ENCODE measurements around the gene CELF4. TPM values are rescaled to one million over a fixed set of nuclear protein-coding genes. Genes with fewer than 3 reads are reported as not detected.

CELF4 gene
- total RNA-seq, 1 experiment from 2014 or later, result not detected

DNA sequence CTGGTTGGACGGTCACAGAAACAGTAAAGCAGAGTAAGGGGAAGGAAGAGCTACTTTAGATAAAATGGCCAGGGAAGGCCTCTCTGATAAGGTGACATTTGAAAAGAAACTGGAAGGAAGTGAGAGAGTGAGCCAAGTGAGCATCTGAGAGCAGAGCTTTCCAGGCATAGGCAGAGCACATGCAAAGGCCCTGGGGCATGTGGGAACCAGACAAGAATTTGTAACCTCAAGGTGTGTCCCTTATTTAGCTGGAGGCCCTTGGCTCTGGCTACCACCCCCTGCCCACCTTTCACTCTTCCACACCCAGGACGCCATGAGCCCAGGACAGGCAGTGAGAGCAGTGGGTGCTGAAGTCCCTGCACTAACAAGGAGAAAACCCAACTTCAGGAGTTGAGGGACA lies 116.0 kb downstream of the CELF4 start:
- DNase-seq (ENCODE audit: low read depth, low spot score), result no peak
- H3K27me3 ChIP-seq (ENCODE audit: control insufficient read depth, insufficient read depth, low read length), result no peaks in the 10 kb centered on the region; the same call in 1 of the 2 replicates
- H3K9me3 ChIP-seq (ENCODE audit: control insufficient read depth, insufficient read depth, low read depth, low read length), result no peaks in the 10 kb centered on the region
- H3K4me3 ChIP-seq (ENCODE audit: low read depth in 2 of 2, low read length in 2 of 2), result no peak overlapping the region
- no TSS peak for BruUV-seq (replicated peaks)
- ChIA-PET CTCF (no interaction called here), POLR2A (no interaction called here)
- no peak overlapping the region for H3K27ac ChIP-seq (ENCODE audit: low read length)
- no peak for ATAC-seq
- no peak for TF ChIP-seq TCF7L2 (IDR thresholded peaks at IDR 0.05; ENCODE audit: low read depth, low read length)
- TF ChIP-seq, protein P1, sequence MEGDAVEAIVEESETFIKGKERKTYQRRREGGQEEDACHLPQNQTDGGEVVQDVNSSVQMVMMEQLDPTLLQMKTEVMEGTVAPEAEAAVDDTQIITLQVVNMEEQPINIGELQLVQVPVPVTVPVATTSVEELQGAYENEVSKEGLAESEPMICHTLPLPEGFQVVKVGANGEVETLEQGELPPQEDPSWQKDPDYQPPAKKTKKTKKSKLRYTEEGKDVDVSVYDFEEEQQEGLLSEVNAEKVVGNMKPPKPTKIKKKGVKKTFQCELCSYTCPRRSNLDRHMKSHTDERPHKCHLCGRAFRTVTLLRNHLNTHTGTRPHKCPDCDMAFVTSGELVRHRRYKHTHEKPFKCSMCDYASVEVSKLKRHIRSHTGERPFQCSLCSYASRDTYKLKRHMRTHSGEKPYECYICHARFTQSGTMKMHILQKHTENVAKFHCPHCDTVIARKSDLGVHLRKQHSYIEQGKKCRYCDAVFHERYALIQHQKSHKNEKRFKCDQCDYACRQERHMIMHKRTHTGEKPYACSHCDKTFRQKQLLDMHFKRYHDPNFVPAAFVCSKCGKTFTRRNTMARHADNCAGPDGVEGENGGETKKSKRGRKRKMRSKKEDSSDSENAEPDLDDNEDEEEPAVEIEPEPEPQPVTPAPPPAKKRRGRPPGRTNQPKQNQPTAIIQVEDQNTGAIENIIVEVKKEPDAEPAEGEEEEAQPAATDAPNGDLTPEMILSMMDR (IDR thresholded peaks at IDR 0.05), result no peak
- TF ChIP-seq, protein P2, sequence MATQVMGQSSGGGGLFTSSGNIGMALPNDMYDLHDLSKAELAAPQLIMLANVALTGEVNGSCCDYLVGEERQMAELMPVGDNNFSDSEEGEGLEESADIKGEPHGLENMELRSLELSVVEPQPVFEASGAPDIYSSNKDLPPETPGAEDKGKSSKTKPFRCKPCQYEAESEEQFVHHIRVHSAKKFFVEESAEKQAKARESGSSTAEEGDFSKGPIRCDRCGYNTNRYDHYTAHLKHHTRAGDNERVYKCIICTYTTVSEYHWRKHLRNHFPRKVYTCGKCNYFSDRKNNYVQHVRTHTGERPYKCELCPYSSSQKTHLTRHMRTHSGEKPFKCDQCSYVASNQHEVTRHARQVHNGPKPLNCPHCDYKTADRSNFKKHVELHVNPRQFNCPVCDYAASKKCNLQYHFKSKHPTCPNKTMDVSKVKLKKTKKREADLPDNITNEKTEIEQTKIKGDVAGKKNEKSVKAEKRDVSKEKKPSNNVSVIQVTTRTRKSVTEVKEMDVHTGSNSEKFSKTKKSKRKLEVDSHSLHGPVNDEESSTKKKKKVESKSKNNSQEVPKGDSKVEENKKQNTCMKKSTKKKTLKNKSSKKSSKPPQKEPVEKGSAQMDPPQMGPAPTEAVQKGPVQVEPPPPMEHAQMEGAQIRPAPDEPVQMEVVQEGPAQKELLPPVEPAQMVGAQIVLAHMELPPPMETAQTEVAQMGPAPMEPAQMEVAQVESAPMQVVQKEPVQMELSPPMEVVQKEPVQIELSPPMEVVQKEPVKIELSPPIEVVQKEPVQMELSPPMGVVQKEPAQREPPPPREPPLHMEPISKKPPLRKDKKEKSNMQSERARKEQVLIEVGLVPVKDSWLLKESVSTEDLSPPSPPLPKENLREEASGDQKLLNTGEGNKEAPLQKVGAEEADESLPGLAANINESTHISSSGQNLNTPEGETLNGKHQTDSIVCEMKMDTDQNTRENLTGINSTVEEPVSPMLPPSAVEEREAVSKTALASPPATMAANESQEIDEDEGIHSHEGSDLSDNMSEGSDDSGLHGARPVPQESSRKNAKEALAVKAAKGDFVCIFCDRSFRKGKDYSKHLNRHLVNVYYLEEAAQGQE (IDR thresholded peaks at IDR 0.05; ENCODE audit: insufficient read depth in 1 of 2, low read depth in 2 of 2, low read length in 1 of 2), result no peak
- no peak for TF ChIP-seq SIN3A (IDR thresholded peaks at IDR 0.05; ENCODE audit: borderline replicate concordance, insufficient read depth, low read depth, low read length)
- no peak for TF ChIP-seq POLR2AphosphoS5 (IDR thresholded peaks at IDR 0.05; ENCODE audit: low read depth, low read length)
- no peaks in the 10 kb centered on the region for H3K4me1 ChIP-seq (ENCODE audit: control insufficient read depth, insufficient read depth, low read length)
- in situ Hi-C loops (cut with HindIII; ENCODE audit: low pct_unique_long_range_greater_than_20kb, low sequenced_read_pairs), result no loop called here
- intact Hi-C loops (cut with micrococcal nuclease; ENCODE audit: unreplicated experiment), result no loop called here
- no peaks in the 10 kb centered on the region for H3K36me3 ChIP-seq (ENCODE audit: control insufficient read depth, insufficient read depth, low read length)

DNA sequence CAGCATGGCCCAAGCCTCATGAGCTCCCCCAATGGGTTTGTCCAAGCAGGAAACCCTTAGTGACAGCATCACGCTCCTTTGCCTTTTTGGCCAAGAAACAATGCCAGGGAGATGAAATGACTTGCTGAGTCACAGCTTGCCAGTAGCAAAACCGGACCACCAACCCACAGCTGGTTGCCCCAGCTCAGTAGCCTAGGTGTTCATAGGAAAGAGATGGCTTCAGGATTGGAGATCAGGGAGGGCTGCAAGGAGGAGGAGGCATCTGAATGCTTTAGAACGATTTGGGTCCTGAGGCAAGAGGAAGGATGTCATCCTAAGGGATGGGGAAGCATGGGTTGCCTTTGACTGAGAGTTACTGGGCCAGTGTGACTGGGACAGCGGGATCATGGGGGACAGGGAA lies 116.7 kb downstream of the CELF4 start:
- ChIA-PET POLR2A (no interaction called here), CTCF (no interaction called here)
- no TSS peak for BruUV-seq (replicated peaks)
- ATAC-seq, result no peak
- intact Hi-C loops (cut with micrococcal nuclease; ENCODE audit: unreplicated experiment) (no loop called here), in situ Hi-C loops (cut with HindIII; ENCODE audit: low pct_unique_long_range_greater_than_20kb, low sequenced_read_pairs) (no loop called here)
- TF ChIP-seq, protein P1 (IDR thresholded peaks at IDR 0.05), result no peak
- TF ChIP-seq TCF7L2 (IDR thresholded peaks at IDR 0.05; ENCODE audit: low read depth, low read length), result no peak
- no peak for TF ChIP-seq SIN3A (IDR thresholded peaks at IDR 0.05; ENCODE audit: borderline replicate concordance, insufficient read depth, low read depth, low read length)
- no peak for TF ChIP-seq POLR2AphosphoS5 (IDR thresholded peaks at IDR 0.05; ENCODE audit: low read depth, low read length)
- TF ChIP-seq, protein P2 (IDR thresholded peaks at IDR 0.05; ENCODE audit: insufficient read depth in 1 of 2, low read depth in 2 of 2, low read length in 1 of 2), result no peak
- H3K9me3 ChIP-seq (ENCODE audit: control insufficient read depth, insufficient read depth, low read depth, low read length), result no peaks in the 10 kb centered on the region
- H3K27ac ChIP-seq (ENCODE audit: low read length), result no peak overlapping the region
- no peaks in the 10 kb centered on the region; the same call in 1 of the 2 replicates for H3K27me3 ChIP-seq (ENCODE audit: control insufficient read depth, insufficient read depth, low read length)
- no peaks in the 10 kb centered on the region for H3K4me1 ChIP-seq (ENCODE audit: control insufficient read depth, insufficient read depth, low read length)
- no peak for DNase-seq (ENCODE audit: low read depth, low spot score)
- no peak overlapping the region for H3K4me3 ChIP-seq (ENCODE audit: low read depth in 2 of 2, low read length in 2 of 2)
- no peaks in the 10 kb centered on the region for H3K36me3 ChIP-seq (ENCODE audit: control insufficient read depth, insufficient read depth, low read length)
